SU-DHL-6 (cell line): ENCODE results near the gene C1orf146.

Experiments used
- H2AFZ ChIP-seq: fragments of 200-600 bp; sonication (generic); 2 replicates; pipeline ENCODE4 v1.6.1; 2014; ENCODE audit warnings: low read depth, mild to moderate bottlenecking, moderate library complexity, mixed read lengths, antibody characterized with exemption, low read length; ENCODE audit not compliant: severe bottlenecking
- H3F3A ChIP-seq: fragments of 200-600 bp; shearing (Covaris generic); 2 replicates; pipeline ENCODE4 v1.6.0; 2016; ENCODE audit warnings: antibody characterized with exemption, mild to moderate bottlenecking; ENCODE audit not compliant: insufficient read depth
- H3K27ac ChIP-seq: fragments of 200-600 bp; sonication (generic); 2 replicates; pipeline ENCODE4 v1.5.1; 2016; ENCODE audit warnings: low read depth, mild to moderate bottlenecking, low read length, moderate library complexity, mixed read lengths
- H3K27me3 ChIP-seq: fragments of 200-600 bp; sonication (generic), shearing (Covaris generic); 2 replicates; pipeline ENCODE4 v1.6.0; 2014; ENCODE audit warnings: mild to moderate bottlenecking, low read length
- H3K36me3 ChIP-seq: fragments of 200-600 bp; sonication (generic); 2 replicates; pipeline ENCODE4 v1.6.1; 2014; ENCODE audit warnings: mild to moderate bottlenecking, low read length, mixed read lengths
- H3K4me2 ChIP-seq: fragments of 300-600, 200-600 bp; shearing (Covaris generic), sonication (generic); 2 replicates; pipeline ENCODE4 v1.6.0; 2014; ENCODE audit warnings: low read length, low read depth, mild to moderate bottlenecking; ENCODE audit not compliant: poor library complexity, severe bottlenecking
- H3K4me3 ChIP-seq: fragments of 200-600 bp; sonication (generic); 2 replicates; pipeline ENCODE4 v1.5.1; 2014; ENCODE audit warnings: antibody characterized with exemption, low read length, mild to moderate bottlenecking, mixed read lengths; ENCODE audit not compliant: insufficient read depth, poor library complexity, severe bottlenecking
- H3K79me2 ChIP-seq: fragments of 200-600 bp; sonication (generic); 2 replicates; pipeline ENCODE4 v1.6.1; 2014; ENCODE audit warnings: mild to moderate bottlenecking, low read length, moderate library complexity; ENCODE audit not compliant: insufficient read depth
- H3K9ac ChIP-seq: fragments of 200-600 bp; sonication (generic); 2 replicates; pipeline ENCODE4 v1.7.0; 2014; ENCODE audit warnings: mild to moderate bottlenecking, low read length
- H3K9me2 ChIP-seq: fragments of 200-600 bp; sonication (generic); replicated peaks from 2 replicates; pipeline ENCODE4 v1.6.1; 2014; ENCODE audit warnings: low read length; ENCODE audit not compliant: insufficient read depth
- H3K9me3 ChIP-seq: fragments of 200-600 bp; sonication (generic); 2 replicates; pipeline ENCODE4 v1.6.1; 2014; ENCODE audit warnings: low read length, mixed read lengths; ENCODE audit not compliant: insufficient read depth
- H4K20me1 ChIP-seq: fragments of 200-600 bp; sonication (generic); 2 replicates; pipeline ENCODE4 v1.6.1; 2014; ENCODE audit warnings: low read depth, mild to moderate bottlenecking, antibody characterized with exemption, low read length, moderate library complexity, mixed read lengths
- EZH2phosphoT487 ChIP-seq: fragments of 200-600 bp; sonication (generic), shearing (Covaris generic); conservative IDR thresholded peaks from 2 replicates; pipeline ENCODE4 v1.6.1; 2018; ENCODE audit warnings: mild to moderate bottlenecking, antibody characterized with exemption, low read length, moderate library complexity, mixed read lengths
- TF ChIP-seq, protein P1 (sequence below): fragments of 200-600 bp; sonication (generic); IDR thresholded peaks from one replicate; pipeline ENCODE4 v1.5.1; 2017; ENCODE audit warnings: antibody characterized with exemption, mild to moderate bottlenecking, low read length, moderate library complexity; ENCODE audit not compliant: insufficient read depth, poor library complexity, severe bottlenecking

Gene C1orf146

GRCh38 chr1:92262516-92262915 lies 44.8 kb downstream of the C1orf146 start:
- Histone ChIP-seq H3K27me3 (no peaks in the 10 kb centered on the region), H3F3A (no peaks in the 10 kb centered on the region), H2AFZ (no peak overlapping the region), H3K27ac (no peak overlapping the region), H3K79me2 (no peaks in the 10 kb centered on the region), H4K20me1 (no peaks in the 10 kb centered on the region; the same call in 1 of the 2 replicates), H3K9me3 (no peaks in the 10 kb centered on the region), H3K4me3 (no peak overlapping the region), H3K36me3 (peaks cover 27% of the 10 kb centered on the region; the same call in 1 of the 2 replicates), H3K9ac (no peak overlapping the region), H3K9me2 (no peaks in the 10 kb centered on the region), H3K4me2 (no peak overlapping the region)
- TF ChIP-seq, protein P1, sequence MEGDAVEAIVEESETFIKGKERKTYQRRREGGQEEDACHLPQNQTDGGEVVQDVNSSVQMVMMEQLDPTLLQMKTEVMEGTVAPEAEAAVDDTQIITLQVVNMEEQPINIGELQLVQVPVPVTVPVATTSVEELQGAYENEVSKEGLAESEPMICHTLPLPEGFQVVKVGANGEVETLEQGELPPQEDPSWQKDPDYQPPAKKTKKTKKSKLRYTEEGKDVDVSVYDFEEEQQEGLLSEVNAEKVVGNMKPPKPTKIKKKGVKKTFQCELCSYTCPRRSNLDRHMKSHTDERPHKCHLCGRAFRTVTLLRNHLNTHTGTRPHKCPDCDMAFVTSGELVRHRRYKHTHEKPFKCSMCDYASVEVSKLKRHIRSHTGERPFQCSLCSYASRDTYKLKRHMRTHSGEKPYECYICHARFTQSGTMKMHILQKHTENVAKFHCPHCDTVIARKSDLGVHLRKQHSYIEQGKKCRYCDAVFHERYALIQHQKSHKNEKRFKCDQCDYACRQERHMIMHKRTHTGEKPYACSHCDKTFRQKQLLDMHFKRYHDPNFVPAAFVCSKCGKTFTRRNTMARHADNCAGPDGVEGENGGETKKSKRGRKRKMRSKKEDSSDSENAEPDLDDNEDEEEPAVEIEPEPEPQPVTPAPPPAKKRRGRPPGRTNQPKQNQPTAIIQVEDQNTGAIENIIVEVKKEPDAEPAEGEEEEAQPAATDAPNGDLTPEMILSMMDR, result no peak
- no peak for TF ChIP-seq EZH2phosphoT487

DNA sequence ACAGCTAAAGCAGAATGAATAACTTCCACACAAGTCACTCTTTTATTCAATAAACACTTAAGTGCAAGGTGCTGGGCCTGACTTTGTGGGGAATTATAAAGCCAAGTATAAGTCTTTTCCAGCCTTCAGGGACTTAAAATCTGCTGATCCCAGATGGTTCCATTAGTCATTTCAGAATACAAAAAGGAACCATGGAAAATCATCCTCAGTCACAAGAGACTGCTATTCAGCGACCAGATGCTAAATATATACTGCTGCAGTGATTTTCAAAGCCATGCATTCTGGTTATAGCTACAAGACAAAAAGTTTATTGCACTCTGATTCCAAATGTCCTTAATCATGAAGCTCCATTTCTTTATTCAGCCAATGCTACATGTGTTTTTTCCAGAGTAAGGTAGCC lies 55.3 kb downstream of the C1orf146 start:
- no peak overlapping the region for H3K9ac ChIP-seq
- H3K9me3 ChIP-seq, result no peaks in the 10 kb centered on the region
- peaks cover 4% of the 10 kb centered on the region; the same call in 1 of the 2 replicates for H3K36me3 ChIP-seq
- H3K4me3 ChIP-seq, result no peak overlapping the region
- no peaks in the 10 kb centered on the region for H3K9me2 ChIP-seq
- H2AFZ ChIP-seq, result no peak overlapping the region
- H3K27me3 ChIP-seq, result no peaks in the 10 kb centered on the region
- H3K27ac ChIP-seq, result no peak overlapping the region
- no peak overlapping the region for H3K4me2 ChIP-seq
- H3K79me2 ChIP-seq, result no peaks in the 10 kb centered on the region
- H3F3A ChIP-seq, result no peaks in the 10 kb centered on the region
- no peaks in the 10 kb centered on the region for H4K20me1 ChIP-seq
- no peak for TF ChIP-seq EZH2phosphoT487
- TF ChIP-seq, protein P1, result no peak

DNA sequence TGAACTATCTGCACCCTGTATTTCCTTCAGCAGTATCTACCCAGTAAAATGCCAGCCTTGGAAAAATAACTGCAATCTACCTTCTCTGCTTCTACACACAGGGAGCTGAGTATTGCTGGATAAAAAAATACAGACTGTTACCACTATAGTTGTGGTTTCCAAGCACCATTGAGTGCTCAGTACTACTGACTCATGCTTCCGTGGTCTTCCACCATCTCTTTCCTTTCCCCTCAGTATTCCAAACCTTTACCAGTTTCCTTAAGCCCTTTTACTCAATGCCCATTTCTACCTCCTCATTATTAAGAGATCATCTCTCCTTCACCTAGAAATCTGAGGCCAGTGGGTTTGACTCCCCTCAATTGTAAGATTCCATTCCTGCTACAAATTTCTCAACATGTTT lies 57.2 kb downstream of the C1orf146 start:
- no peak overlapping the region for H3K4me2 ChIP-seq
- no peaks in the 10 kb centered on the region for H3K9me3 ChIP-seq
- H3K27ac ChIP-seq, result no peak overlapping the region
- no peaks in the 10 kb centered on the region for H4K20me1 ChIP-seq
- no peak overlapping the region for H2AFZ ChIP-seq
- TF ChIP-seq, protein P1, result no peak
- TF ChIP-seq EZH2phosphoT487, result no peak
- no peaks in the 10 kb centered on the region for H3K9me2 ChIP-seq
- no peaks in the 10 kb centered on the region for H3K79me2 ChIP-seq
- no peaks in the 10 kb centered on the region for H3K27me3 ChIP-seq
- no peak overlapping the region for H3K9ac ChIP-seq
- H3F3A ChIP-seq, result no peaks in the 10 kb centered on the region
- H3K36me3 ChIP-seq, result no peaks in the 10 kb centered on the region; the same call in 1 of the 2 replicates
- H3K4me3 ChIP-seq, result no peak overlapping the region
